Neural progenitor cell (in vitro differentiated cells): ENCODE data around the gene HAAO.

ENCODE experiments used
- EZH2phosphoT487 ChIP-seq: fragments of 200-600 bp; sonication (generic); IDR thresholded peaks from 2 replicates; pipeline ENCODE4 v1.6.1; 2017; ENCODE audit warnings: antibody characterized with exemption
- TF ChIP-seq, protein P1 (sequence below): fragments of 200-600 bp; sonication (generic); IDR thresholded peaks from 2 replicates; pipeline ENCODE4 v1.5.1; 2017; ENCODE audit warnings: antibody characterized with exemption, mild to moderate bottlenecking

DNA sequence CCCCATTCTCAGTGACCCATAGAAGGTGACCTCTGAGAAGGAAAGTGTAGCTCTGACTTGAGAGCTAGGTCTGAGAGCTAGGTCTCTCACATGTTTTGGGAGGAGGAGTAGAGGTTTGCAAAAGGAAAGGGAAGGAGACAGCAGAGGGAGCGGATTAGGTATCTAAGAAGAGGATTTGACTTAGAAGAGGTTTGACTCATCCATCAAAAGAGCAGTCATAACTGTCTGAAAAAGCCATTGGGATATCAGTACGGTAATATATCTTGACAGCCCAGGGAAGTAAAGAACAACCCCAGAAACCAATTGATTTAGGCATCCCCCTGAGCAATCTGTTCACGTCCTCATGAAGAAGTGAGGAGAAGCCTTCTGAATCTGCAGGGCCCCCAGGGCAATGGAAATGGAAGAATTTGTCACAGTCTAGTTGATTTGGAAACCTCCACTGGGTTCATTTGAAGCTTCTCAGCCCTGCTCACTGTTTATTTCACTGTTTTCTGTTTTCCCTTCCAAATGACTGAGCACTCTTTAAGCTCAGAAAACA is 47.8 kb downstream of the HAAO start:
- TF ChIP-seq, protein P1, sequence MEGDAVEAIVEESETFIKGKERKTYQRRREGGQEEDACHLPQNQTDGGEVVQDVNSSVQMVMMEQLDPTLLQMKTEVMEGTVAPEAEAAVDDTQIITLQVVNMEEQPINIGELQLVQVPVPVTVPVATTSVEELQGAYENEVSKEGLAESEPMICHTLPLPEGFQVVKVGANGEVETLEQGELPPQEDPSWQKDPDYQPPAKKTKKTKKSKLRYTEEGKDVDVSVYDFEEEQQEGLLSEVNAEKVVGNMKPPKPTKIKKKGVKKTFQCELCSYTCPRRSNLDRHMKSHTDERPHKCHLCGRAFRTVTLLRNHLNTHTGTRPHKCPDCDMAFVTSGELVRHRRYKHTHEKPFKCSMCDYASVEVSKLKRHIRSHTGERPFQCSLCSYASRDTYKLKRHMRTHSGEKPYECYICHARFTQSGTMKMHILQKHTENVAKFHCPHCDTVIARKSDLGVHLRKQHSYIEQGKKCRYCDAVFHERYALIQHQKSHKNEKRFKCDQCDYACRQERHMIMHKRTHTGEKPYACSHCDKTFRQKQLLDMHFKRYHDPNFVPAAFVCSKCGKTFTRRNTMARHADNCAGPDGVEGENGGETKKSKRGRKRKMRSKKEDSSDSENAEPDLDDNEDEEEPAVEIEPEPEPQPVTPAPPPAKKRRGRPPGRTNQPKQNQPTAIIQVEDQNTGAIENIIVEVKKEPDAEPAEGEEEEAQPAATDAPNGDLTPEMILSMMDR: no peak
- TF ChIP-seq EZH2phosphoT487: no peak
